ENCODE results near the gene PCDHA1.

DNA sequence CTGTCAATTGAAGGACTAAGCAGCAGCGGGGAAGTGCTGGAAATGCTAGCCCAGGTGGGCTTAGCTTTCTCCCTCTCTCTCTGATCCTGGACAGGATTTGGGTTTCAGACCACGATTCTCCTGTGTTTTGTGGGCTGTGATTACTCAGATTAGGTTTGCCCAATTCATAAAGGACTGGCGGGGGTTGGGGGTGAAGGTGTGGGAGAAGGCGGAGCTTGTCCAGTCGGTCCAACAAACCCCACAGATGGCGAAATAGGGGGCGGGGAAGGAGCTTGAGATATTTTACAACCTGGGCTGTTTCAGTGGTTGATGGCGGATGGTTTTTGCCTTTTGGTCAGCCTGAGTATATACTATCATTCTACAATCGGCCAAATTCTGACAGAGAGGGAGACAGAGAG lies 215.5 kb downstream of the PCDHA1 start:
- TF ChIP-seq, protein P1, sequence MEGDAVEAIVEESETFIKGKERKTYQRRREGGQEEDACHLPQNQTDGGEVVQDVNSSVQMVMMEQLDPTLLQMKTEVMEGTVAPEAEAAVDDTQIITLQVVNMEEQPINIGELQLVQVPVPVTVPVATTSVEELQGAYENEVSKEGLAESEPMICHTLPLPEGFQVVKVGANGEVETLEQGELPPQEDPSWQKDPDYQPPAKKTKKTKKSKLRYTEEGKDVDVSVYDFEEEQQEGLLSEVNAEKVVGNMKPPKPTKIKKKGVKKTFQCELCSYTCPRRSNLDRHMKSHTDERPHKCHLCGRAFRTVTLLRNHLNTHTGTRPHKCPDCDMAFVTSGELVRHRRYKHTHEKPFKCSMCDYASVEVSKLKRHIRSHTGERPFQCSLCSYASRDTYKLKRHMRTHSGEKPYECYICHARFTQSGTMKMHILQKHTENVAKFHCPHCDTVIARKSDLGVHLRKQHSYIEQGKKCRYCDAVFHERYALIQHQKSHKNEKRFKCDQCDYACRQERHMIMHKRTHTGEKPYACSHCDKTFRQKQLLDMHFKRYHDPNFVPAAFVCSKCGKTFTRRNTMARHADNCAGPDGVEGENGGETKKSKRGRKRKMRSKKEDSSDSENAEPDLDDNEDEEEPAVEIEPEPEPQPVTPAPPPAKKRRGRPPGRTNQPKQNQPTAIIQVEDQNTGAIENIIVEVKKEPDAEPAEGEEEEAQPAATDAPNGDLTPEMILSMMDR (optimal IDR thresholded peaks at IDR 0.05 in 1 of 3, IDR thresholded peaks at IDR 0.05 in 1 of 3, conservative IDR thresholded peaks at IDR 0.05 in 1 of 3; ENCODE audit: extremely low read depth in 1 of 3, insufficient read depth in 2 of 3, low read length in 3 of 3), result no peak
- no peak for TF ChIP-seq EZH2 (IDR thresholded peaks at IDR 0.05; ENCODE audit: low read length)
